ENCODE results near the gene MMS19.

Gene MMS19, protein sequence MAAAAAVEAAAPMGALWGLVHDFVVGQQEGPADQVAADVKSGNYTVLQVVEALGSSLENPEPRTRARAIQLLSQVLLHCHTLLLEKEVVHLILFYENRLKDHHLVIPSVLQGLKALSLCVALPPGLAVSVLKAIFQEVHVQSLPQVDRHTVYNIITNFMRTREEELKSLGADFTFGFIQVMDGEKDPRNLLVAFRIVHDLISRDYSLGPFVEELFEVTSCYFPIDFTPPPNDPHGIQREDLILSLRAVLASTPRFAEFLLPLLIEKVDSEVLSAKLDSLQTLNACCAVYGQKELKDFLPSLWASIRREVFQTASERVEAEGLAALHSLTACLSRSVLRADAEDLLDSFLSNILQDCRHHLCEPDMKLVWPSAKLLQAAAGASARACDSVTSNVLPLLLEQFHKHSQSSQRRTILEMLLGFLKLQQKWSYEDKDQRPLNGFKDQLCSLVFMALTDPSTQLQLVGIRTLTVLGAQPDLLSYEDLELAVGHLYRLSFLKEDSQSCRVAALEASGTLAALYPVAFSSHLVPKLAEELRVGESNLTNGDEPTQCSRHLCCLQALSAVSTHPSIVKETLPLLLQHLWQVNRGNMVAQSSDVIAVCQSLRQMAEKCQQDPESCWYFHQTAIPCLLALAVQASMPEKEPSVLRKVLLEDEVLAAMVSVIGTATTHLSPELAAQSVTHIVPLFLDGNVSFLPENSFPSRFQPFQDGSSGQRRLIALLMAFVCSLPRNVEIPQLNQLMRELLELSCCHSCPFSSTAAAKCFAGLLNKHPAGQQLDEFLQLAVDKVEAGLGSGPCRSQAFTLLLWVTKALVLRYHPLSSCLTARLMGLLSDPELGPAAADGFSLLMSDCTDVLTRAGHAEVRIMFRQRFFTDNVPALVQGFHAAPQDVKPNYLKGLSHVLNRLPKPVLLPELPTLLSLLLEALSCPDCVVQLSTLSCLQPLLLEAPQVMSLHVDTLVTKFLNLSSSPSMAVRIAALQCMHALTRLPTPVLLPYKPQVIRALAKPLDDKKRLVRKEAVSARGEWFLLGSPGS

DNA sequence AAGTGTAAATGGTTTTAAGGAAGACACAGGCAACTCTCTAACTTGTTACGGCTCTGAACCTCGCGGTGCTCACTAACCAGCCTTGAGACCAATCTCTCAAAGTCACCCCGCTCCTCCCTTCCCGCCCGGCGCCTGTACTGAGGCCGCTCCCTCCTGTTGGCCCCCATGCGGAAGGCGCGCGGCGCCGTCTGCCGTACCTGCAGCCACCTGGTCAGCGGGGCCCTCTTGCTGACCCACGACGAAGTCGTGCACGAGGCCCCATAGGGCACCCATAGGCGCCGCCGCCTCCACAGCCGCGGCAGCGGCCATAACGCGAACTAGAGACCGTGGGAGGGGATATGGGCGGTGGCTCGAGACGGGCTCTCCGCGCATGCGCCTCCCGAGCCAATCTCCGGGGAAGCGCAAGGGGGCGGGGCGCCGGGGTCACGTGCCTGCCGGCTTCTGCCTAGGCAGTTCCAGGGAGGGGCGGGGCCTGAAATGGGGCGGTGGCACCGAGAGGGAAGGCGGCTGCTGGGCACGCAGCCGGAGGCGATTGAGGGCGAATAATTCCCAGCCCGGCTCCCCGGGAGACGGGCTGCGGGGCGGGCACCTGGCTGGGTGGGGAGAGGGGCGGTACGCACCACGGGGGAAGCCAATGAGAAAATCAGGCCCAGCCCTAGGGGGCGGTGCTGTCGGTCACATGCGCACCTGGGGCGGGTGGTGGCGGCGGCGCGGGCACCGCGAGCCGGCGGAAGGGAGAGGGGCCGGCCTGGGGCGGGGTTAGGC, at the start of gene MMS19:
Gene MMS19, minus strand, starts transcription at position 347 of the 765 bp plus-strand sequence. Its CDS starts 38 bp downstream, at position 309.
- DNase-seq (ENCODE audit: low read depth) = peak; percentile 75

DNA sequence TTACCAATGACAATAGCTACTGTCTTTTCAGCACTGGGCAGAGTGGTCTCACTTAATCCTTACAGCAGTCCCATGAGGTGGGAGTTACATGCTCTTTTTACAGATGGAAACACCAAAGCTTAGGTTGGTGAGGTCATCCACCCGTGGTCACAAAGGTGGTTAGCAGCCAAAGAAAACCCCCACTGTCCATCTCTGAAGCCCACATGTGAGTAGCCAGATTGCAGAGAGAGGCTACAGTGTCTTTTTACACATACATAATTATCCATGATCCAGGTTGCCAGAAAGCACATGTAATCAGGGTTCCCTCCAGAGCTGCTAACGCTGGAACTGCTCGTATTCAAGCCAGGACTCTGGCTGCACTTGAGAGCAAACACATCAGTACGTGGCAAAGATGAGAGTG, 49.7 kb upstream of the MMS19 start:
- no peak for DNase-seq (ENCODE audit: low read depth)

DNA sequence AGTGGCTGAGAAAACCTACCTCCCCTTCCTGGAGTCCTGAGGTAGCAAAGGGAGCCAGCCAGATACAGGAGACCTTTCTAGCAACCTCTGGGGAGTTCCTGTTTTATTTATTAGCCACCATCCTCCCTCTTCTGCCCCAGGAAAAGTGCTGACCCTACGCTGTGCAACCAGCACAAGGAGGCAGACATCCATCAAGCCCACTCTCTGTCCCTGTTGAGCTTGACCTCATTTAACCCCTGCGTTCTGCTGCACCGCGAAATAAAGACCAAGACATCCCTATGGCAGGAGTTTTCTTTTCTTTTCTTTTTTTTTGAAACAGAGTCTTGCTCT, 49.0 kb upstream of the MMS19 start:
- DNase-seq (ENCODE audit: low read depth) = no peak

DNA sequence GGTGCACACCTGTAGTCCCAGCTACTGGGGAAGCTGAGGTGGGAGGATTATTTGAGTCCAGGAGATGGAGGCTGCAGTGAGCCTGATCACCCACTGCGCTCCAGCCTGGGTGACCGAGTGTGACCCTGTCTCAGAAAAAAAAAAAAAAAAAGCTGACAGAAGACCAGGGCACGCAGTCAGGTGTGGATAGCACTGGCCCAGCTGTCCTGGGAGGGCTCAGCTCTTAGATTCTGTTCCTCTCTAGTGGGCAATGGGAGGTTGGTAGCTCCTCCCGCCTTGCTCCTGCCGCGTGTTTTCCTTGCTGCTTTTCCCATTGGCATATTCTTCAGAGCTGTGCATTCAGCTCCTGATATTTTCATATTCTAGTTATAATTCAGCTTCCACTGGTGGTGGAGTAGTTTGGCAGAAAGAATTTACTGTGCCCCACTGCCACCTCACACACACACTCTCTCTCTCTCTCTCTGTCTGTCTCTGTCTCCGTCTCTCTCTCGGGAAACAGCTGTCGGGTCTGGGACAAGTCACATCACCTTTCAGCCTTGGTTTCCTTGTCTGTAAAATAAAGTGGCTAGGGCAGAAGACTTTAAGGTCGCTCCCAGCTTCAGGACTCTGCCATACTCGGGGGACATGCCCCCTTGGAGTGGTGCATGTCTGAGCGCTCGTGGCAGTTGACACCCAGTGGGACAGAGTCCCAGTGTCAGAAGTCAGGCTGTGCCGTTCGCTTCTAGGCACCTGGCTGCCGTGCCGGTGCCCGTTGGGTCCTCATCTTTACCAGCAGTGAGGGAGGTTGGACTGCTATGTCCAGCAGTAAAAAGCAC, 48.4 kb upstream of the MMS19 start:
- no peak for DNase-seq (ENCODE audit: low read depth)

DNA sequence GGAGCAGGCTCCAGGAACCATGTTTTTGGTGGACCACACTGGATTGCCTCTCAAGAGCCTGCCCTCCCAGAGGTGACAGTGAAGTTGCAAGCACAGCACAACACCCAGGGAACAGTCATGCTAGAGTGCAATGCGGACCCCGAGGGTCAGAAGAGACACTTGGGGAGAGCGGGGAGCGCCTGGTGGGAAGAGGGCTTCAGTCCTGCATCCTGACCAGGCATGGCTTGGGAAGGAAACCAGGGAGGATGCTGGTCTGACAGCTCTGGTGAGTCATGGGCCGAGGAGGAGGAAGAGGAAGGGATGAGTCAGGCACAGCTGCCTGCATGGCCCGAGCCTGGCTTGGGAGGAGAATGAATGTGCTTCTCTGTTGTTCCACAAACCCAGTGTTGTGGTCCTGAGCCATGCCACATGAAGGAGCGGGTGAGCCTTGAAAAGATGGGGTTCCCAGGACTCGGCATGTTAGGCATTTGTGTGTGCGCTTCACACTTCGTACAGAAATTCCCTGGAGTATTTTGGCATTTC, 44.9 kb upstream of the MMS19 start:
- peak; percentile 94 for DNase-seq (ENCODE audit: low read depth)

DNA sequence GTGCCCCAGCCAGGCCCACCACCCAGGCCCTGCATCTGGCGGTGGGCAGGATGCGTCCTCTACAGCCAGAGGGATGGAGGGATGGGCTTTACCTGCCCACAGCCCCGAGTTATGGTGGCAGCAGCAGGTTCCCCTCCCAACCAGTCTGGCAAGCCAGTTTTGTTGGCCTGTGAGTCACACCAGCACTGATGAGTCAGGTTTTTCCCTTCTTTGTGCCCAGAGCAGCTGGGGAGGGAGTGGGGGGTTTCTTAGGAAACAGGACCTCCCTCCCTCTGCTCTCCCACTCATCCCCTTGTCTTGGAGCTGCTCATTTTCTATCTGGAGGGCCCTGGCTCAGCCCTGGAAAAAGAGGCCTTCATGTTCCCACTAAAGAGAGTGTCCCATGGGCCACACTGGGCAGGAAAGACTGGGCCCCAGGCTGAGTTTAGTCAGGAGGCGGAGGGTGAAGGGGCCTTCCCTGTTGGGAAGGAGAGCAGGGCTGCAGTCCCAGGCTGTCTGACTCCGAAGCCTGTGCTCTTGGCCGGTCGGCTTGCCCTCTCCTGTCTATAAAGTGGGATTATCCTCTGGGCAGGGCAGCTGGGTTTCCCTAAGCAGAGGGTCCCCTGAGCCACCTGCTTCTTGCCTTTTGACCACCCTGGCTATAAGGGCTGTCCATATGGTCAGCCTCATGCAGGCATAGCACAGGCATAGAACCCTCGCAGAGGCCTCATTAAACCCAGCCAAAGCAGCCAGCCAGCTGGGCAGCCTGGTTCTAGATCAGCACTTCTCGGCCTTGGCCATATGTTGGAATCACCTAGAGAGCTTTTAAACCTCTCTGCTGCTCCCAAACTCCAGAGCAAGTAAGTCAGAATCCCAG, 44.2 kb upstream of the MMS19 start:
- peak; percentile 86 for DNase-seq (ENCODE audit: low read depth)

DNA sequence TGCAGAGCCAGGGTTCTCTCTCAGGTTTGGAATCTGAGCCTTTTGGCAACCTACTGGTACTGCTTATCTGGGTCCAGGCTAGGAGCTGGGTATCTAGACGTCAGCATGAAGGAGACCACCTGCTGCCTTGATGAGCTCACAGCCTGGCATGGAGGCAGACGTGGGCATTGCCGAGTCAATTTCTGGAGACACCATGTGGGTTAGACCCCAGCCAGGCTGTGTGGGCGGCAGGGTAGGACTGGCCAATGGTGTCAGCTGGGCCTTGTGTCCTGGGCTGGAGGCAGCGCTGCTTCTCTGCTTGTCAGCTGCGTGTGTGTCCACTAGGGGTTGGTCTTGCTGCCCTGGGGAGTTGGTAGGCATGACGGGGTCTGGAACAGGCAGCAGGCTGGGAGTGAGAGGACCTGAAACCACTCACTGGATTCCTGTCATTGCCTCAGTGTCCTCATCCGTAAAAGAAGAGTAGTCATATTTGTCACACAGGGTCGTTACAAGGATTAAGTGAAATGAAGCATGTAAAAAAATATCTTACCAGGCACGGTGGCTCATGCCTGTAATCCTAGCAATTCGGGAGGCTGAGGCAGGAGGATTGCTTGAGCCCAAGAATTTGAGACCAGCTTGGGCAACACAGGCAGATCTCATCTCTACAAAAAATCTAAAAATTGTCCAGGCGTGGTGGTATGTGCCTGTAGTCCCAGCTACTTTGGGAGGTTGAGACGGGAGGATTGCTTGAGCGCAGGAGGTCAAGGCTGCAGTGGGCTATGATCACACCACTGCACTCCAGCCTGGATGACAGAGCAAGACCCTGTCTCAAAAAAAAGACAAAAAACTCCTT, 42.7 kb upstream of the MMS19 start:
- DNase-seq (ENCODE audit: low read depth) = no peak

DNA sequence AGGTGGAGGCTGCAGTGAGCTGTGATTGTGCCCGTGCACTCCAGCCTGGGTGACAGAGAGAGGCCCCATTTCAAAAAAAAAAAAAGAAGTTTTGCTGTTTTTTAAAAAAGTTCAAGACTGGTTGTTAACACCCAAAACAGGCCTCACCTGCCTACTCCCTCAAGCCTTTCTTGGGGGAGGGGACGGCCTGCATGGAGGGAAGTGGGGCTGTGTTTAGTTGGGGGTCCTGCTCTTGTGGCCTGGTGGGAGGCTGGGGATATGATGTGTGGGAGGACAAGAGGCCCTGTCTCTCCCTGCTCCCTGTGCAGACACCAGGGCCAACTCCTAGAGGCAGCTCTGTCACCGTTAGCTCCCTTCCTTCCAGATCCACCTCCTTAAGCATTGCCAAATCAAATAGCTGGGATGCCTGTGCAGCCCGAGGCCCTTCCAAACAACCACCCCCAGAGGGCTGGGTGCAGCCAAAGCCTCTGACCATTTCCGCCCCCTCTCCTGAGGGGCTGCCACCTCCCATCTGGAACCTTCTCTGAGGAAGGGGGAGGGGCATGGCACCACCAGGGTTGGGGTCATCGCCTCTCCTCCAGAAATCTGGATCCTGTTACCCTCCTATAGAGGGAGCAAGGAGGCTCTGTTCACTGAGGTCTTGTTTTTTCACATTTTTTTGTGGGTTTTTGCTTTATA, 41.4 kb upstream of the MMS19 start:
- peak; percentile 46 for DNase-seq (ENCODE audit: low read depth)

DNA sequence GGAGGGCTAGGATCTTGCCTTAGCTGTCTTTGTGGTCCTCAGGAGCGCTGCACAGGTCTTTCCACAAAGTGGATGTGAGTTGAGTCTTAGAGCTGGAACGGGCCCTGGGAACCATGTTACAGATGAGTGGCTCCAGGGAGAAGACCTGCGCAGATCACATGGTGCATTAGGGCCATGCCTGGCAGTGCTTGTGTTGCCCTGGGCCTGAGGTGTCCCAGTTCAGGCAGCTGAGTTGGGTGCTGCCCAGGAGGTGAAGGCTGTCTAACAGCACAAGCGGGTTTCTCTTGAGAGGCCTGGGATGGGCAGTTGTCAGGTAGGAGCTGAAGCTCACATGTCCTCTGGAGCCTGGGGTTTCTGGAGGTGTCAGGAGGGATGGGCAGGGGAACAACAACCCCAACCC, 40.6 kb upstream of the MMS19 start:
- no peak for DNase-seq (ENCODE audit: low read depth)

DNA sequence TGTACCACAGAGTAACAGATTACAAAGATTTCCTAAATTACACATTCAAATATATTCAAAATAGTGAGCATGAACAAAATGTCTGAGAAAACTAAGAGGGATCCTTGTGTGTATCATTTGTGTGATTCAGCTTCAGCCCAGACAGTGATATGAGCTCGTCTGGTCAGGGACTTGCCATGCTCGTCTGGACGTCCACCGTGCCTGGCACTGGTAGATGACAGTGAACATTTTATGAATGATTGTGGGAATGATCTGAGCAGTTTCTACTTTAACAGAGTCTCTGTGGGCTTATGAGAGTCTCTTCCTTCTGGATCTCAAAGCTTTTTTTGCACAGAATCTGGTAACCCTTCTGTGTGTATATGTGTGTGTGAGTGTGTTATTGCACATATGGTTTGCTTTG, 40.2 kb upstream of the MMS19 start:
- DNase-seq (ENCODE audit: low read depth) = no peak

DNA sequence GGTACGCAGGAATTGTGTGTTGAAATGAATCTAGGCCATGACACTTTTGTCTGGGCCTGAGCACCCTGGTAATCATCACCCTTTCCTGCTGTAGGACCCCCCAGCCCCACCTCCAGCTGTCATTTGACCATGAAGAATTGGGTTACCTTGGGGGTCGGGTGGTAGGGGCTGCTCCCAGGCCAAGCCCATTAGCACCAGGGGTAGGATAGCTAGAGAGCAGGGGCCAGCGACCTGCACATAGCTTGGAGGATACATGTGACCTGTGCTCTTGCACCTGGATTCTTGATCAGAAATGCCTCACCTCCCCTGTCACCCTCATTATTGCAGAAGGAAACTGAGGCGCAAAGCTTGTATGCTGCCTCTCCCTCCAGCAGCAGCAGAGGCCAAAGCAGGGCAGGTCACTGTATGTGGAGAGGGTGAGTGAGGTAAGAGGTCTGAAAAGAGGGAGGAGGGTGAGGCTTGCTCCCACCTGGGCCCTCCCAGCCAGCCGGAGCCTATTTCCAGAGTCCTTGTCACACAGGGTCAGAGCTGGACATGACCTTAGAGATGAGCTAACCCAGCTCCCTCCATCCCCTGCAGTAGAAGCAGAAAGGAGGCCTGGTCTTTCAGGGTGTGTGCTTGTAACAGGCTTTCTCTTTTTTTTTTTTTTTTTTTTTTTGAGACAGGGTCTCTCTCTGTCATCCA, 39.1 kb upstream of the MMS19 start:
- no peak for DNase-seq (ENCODE audit: low read depth)

DNA sequence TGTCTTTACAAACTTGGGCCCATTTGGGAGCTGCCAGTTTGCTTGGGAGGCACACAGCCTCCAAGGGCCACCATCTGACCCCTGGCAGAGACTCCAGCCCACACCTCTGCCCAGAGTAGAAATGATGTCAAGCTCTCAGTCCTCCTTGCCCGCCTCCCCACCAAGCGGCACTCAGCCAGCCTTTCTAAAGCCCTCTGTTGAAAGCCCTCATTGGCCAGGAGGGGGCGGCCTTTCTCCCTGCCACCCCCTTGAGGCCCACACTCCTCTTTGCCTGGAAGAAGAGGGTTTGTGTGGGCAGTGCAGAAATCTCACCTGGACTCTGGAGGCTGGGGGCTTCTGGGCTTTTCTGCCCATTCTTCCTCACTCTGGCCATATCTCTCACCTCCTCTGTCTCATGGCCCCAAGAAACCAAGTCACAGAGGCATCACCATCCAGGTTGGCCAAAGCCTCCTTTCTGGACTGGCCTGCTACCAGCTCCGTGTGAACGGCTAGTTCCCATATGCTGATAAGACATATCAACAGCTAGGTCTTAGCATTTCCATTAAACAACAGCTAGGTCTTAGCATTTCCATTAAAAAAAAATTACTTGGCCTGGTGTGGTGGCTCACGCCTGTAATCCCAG, 36.6 kb upstream of the MMS19 start:
- DNase-seq (ENCODE audit: low read depth) = no peak

DNA sequence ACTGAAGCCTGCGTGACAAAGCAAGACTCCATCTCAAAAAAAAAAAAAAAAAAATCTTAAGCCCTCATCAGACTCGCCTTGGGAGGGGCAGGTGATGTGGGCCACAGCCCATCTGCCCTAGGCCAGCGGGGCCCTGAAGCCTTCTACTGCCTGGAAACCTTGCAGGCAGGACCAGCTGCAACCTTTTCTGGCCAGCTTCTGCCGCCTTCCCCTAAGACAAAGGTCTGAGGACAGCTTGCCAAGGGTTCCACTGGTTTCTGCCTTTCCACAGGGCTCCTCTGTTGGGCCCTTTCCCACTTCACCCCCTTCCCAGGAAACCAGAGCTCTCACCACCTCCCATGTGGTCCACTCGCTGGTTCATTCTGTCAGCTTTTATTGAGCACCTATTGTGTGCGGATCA, 35.7 kb upstream of the MMS19 start:
- no peak for DNase-seq (ENCODE audit: low read depth)

DNA sequence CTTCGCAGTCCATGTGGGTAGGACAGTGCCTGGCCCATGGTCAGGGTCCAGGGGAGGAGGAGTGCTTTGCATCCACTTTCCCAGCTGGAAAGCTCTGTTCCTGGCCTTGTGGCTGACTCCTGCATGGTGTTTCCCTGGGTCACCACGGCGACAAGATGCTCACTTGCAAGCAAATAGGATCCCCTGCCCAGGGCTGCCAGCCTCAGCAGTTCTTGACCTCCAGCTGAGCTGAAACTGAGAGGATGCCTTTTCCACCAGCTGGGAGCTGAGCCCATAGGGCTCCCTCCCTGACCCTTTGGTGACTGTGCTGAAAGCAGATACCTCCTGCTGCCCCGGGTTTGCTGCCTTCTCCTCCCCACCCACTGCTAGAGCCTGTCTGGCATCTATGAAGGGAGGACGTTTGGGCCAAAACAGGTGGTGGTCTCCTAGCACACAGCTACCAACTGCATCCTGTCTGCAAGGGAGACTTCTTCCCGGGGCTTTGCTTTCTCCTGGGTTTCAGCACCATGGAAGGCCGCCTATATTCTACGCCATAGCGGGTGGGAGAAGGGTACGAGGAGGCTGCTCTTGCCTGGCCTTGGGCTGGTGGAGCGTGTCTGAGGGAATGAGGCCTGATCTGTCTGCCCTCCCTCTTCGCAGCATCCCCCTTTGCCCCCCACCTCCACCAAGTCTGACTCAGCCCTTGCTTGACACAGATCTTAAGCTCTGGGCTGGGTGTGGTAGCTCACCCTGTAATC, 34.9 kb upstream of the MMS19 start:
- DNase-seq (ENCODE audit: low read depth) = no peak

DNA sequence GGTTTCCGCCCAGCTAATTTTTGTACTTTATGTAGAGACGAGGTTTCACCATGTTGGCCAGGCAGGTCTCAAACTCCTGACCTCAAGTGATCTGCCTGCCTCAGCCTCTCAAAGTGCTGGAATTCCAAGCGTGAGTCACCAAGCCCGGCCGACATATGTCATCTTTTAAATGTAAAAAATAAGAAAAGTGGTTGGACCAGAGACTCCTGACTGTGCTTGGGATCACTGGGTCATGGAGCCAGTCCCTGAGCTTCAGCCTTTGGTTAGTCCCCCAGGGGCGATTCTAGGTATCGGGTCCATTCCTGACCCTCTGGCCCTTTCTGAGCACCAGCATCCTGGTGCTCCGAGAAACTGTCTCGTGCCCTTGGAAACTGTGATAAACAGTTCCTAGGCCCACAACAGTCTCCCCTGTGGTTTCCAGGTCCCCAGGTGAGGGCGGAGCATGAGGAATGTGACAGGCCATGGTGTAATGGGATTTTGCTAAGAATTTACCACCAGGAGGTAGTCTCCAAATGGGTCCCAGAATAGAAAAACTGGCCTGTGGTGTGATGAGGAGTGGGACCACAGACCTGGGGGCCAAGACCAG, 33.3 kb upstream of the MMS19 start:
- no peak for DNase-seq (ENCODE audit: low read depth)

DNA sequence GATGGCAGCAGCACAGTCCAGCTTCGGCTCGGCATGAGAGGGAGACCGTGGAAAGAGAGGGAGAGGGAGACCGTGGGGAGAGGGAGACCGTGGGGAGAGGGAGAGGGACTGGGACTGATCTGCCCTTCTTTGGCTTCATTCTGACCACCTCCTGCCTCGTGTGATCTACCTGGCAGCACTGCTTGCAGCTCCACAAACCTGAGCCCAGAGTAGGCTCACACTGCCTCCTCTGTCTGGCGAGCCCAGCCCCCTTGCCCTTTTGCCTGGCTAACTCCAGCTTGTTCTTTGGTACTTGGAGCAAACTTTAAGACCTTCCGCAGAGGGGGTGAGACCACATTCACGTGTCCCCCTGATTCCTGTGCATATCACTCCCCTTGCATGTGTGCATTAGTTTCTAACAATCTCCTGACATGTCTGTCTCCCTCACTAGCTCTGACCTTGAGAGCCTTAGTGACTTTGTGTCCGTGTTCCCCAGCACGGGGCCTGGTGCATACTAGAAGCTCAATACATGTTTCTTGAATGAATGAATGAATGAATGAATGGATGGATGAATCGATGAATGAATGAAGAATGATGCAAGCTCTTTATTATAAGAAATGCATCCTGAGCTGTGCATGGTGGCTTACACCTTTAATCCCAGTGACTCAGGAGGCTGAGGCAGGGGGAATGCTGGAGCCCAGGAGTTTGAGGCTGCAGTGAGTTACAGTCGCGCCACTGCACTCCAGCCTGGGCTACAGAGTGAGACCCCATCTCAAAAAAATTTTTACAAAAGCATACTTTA, 31.7 kb upstream of the MMS19 start:
- no peak for DNase-seq (ENCODE audit: low read depth)
